Cardiac fibroblast (primary cell): ENCODE data around the gene HGFAC.

Experiments used
- DNase-seq, 2 donors: peaks; one replicate each; pipeline versions ENCODE4 v3.0.0 to v3.0.0-alpha.2; 2010; ENCODE audit warnings: low read depth in 2 of 2
- H3K4me3 ChIP-seq, 2 donors: replicated peaks in 1 of 2; 1 replicate in 1 of 2; 2 replicates in 1 of 2; pipeline ENCODE4 v1.5.1; 2011; ENCODE audit warnings: low read depth in 2 of 2, low read length in 2 of 2, mild to moderate bottlenecking in 2 of 2, moderate library complexity in 1 of 2
- CTCF ChIP-seq: IDR thresholded peaks from one replicate; pipeline ENCODE4 v1.5.1; 2011; ENCODE audit warnings: low read depth, mild to moderate bottlenecking, low read length, inconsistent platforms

HGFAC gene

DNA sequence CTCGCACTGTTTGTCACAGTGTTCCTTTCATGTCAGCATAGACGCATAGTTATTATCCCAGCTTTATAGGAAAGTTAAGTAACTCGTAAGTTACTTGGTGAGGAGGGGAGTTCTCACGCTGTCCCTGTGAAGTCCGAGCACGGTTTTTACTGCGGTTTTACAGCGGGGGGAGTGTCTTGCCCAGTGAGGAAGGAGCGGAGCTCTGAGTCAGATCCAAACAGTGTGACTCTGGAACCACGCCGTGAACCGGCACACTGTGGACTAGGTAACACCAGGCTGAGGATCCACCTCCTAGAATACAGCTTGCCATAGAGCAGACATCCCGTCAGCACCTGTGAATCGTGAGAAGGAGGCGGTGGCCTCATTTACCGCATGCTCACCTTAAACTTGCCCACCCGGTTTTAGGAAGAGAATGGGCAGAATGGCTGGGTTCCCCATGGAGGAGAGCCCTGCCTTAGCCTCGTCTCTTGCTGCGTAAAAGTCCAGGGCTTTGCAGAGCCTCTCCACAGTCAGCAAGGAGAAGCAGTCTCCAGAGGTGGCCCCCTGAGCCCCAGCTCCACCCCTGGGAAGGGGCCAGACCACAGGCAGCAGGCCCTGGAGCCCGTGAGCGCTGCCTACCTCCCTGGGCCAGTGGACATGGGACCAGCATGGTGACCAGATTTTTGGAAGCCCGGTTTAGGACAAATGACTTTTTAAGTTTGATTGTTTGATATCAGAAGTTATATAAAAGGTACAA, 40.2 kb upstream of the HGFAC start:
- TF ChIP-seq CTCF, result no peak
- DNase-seq, result no peak
- no peak overlapping the region for H3K4me3 ChIP-seq

DNA sequence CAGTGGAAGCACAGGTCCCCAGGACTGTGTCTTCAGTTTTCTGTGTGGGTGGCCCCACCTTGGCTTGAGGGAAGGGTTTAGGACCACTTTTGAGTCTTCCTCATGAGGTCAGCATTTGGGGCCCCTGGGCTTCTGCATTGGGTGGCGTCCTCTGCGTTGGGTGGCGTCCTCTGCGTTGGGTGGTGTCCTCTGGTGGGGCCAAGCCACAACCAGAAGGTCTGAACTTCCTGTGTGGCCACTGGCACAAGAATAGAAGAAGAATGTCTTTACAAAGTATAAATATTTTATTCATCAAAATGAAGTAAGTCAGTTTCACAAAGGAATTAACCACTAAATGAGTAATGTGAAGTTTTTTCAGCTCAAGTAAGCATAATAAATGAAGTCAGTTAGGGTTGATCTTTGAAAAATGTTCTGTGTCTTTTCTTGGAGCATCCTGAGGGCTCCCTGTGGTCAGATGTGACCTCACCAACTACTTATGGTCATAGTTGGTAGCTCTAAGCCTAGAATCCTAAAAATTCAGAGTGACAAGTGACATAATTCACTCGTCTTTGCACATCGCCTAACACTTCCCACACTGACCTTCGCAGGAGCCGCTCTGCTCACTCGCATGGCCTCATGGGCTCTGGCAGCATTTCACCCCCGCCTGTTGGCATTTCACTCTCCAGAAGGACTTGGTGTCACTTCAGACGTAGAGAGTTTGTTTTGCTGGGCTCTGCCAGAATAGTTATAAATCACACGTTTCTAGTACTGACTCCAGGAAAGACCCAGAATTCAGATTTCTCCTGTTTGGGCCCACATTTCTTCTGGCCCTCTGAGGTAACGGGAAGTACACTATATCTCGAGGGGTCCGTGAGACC, 39.0 kb upstream of the HGFAC start:
- TF ChIP-seq CTCF, result no peak
- DNase-seq, result peak; percentile 27 to 65
- H3K4me3 ChIP-seq, result no peak overlapping the region

DNA sequence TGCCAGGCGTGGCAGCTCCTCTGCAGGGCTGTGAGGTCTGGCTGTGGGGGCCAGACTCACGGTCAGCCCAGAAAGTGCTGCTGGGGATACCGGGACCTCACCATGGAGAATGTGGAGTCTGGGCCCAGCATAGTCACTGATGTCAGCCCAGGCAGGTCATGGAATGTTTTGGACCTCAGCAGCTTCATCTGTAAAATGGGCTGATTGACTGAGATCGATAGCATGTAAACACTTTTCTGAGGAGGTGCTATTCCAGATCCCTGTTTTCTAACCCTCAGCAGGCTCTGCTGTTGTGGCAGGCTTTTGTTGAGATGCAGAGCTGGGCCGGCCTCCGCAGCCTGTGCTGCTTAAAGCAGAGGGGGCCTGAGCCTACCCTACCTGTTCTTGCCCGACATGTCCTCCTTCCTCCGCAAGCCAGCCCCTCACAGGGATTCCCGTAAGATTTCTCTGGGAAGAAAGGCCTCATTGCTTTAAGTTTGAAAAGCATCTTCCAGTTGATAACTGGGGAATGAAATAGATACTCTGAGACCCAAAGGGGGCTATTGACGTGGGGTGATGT, 38.3 kb upstream of the HGFAC start:
- no peak overlapping the region for H3K4me3 ChIP-seq
- DNase-seq, result no peak
- no peak for TF ChIP-seq CTCF

- H3K4me3 ChIP-seq, result no peak overlapping the region
- no peak for TF ChIP-seq CTCF
- no peak for DNase-seq
These were observed 37.2 kb upstream of the HGFAC start for GRCh38 chr4:3404546-3404945.

DNA sequence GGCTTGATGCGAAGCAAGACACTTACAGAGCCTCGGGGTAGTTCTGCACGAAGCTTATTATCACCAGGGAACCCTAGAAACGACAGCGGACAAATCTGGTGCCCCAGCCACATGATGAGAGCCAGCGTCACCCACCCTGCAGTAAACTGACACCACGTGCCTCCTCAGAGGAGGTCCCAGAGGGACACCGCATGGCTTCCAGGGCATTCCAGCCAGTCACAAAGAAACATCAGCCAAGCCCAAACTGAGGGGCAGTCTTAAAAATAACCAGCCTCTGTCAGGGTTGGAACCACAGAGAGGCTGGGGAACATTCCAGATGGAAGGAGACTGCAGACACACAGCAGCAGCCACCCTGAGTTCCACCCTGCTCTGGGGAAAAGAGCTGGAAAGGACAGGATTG, 36.6 kb upstream of the HGFAC start:
- no peak for TF ChIP-seq CTCF
- DNase-seq, result no peak
- H3K4me3 ChIP-seq, result no peak overlapping the region

GRCh38 chr4:3406021-3406420, 35.7 kb upstream of the HGFAC start:
- DNase-seq, result no peak
- no peak for TF ChIP-seq CTCF

More at GRCh38 chr4:3406021-3406420, 35.7 kb upstream of the HGFAC start:
- H3K4me3 ChIP-seq, result no peak overlapping the region
